ENCODE data around the gene KIAA1217.

KIAA1217 gene

DNA sequence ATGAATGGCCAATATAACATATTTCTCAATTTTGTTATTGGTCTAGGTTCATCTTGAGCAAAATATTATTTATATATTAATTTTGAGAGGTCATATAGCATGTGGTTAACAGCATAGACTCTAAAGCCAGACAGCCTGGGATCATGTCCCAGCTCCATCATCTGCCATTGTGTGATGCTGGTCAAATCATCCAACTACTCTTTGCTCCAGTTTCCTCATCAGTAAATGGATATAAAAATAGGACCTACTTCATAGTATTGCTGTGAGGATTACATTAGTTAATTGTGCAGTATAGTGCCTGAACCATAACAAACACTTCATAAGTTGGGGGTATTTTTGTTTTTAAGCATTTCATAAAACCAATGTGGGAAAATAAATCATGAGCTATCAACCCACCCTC, 199.0 kb downstream of the KIAA1217 start:
- Histone ChIP-seq H3K4me1 (ENCODE audit: control insufficient read depth in 1 of 2, insufficient read depth in 2 of 2, low read length in 2 of 2) (no peaks in the 10 kb centered on the region), H3K9ac (ENCODE audit: low read length) (no peak overlapping the region), H3K79me1 (ENCODE audit: low read length) (no peaks in the 10 kb centered on the region), H3K4me3 (ENCODE audit: low read depth, low read length) (no peak overlapping the region), H3K23ac (ENCODE audit: low read length) (no peak overlapping the region), H3K27me3 (ENCODE audit: insufficient read depth, low read length) (no peaks in the 10 kb centered on the region), H3K27ac (ENCODE audit: low read depth, low read length) (no peak overlapping the region), H3K14ac (ENCODE audit: low read length) (no peak overlapping the region), H3K4me2 (ENCODE audit: low read length) (no peak overlapping the region), H4K91ac (ENCODE audit: low read depth, low read length) (no peak overlapping the region), H2BK120ac (ENCODE audit: insufficient read depth, low read length, poor library complexity) (no peak overlapping the region), H3K79me2 (ENCODE audit: control insufficient read depth, insufficient read depth, low read length, poor library complexity) (peaks cover 3% of the 10 kb centered on the region), H4K12ac (ENCODE audit: low read depth, low read length) (no peak overlapping the region), H2BK12ac (ENCODE audit: low read length) (no peak overlapping the region), H3K18ac (ENCODE audit: low read length) (no peak overlapping the region), H3K9me3 (ENCODE audit: insufficient read depth, low read depth, low read length) (no peaks in the 10 kb centered on the region), H3K4ac (ENCODE audit: low read depth, low read length) (no peak overlapping the region), H4K8ac (ENCODE audit: low read depth, low read length) (no peak overlapping the region), H2AK5ac (ENCODE audit: low read length) (no peak overlapping the region), H2AFZ (ENCODE audit: insufficient read depth, low read length, poor library complexity) (no peak overlapping the region), H3K36me3 (ENCODE audit: control insufficient read depth in 1 of 2, insufficient read depth in 2 of 2, low read length in 2 of 2) (peaks cover 4 to 9% of the 10 kb centered on the region in 2 experiments), H2BK5ac (ENCODE audit: low read depth, low read length, poor library complexity) (no peak overlapping the region)
- no peak for DNase-seq

DNA sequence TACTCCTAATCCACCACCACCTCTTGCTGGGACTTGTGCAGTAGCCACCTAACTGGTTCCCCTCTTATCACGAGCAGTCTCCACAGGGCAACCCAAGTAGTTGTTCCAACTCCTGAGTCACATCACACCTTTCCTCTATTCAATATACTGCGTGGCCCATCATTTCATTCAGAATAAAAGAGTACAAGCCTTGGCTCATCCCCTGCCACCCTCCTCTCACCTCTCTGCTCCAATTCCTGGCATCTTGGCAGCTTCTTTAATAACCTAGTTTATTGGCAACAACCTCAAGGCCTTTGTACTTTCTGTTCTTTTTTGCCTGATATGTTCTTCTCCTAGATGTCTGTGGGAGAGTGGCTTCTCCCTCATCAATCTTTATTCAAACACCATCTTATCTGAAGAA, 199.4 kb downstream of the KIAA1217 start:
- DNase-seq: no peak
- H2BK5ac ChIP-seq (ENCODE audit: low read depth, low read length, poor library complexity): no peak overlapping the region
- no peak overlapping the region for H2BK120ac ChIP-seq (ENCODE audit: insufficient read depth, low read length, poor library complexity)
- no peak overlapping the region for H3K4me2 ChIP-seq (ENCODE audit: low read length)
- no peak overlapping the region for H3K14ac ChIP-seq (ENCODE audit: low read length)
- no peaks in the 10 kb centered on the region for H3K79me1 ChIP-seq (ENCODE audit: low read length)
- H3K36me3 ChIP-seq (ENCODE audit: control insufficient read depth in 1 of 2, insufficient read depth in 2 of 2, low read length in 2 of 2): peaks cover 4 to 9% of the 10 kb centered on the region in 2 experiments
- peak overlapping the region; percentile 9 for H2BK12ac ChIP-seq (ENCODE audit: low read length)
- WGBS (ENCODE audit: extremely low coverage, insufficient coverage, insufficient read length): no CpG with 5 or more reads among the region's 2 CpGs
- H2AFZ ChIP-seq (ENCODE audit: insufficient read depth, low read length, poor library complexity): no peak overlapping the region
- H4K12ac ChIP-seq (ENCODE audit: low read depth, low read length): no peak overlapping the region
- H4K91ac ChIP-seq (ENCODE audit: low read depth, low read length): no peak overlapping the region
- no peak overlapping the region for H3K9ac ChIP-seq (ENCODE audit: low read length)
- peaks cover 3% of the 10 kb centered on the region for H3K79me2 ChIP-seq (ENCODE audit: control insufficient read depth, insufficient read depth, low read length, poor library complexity)
- no peak overlapping the region for H3K4me3 ChIP-seq (ENCODE audit: low read depth, low read length)
- no peaks in the 10 kb centered on the region for H3K9me3 ChIP-seq (ENCODE audit: insufficient read depth, low read depth, low read length)
- H3K27me3 ChIP-seq (ENCODE audit: insufficient read depth, low read length): no peaks in the 10 kb centered on the region
- no peak overlapping the region for H4K8ac ChIP-seq (ENCODE audit: low read depth, low read length)
- H3K4me1 ChIP-seq (ENCODE audit: control insufficient read depth in 1 of 2, insufficient read depth in 2 of 2, low read length in 2 of 2): no peaks in the 10 kb centered on the region
- H3K18ac ChIP-seq (ENCODE audit: low read length): no peak overlapping the region
- H3K4ac ChIP-seq (ENCODE audit: low read depth, low read length): no peak overlapping the region
- H2AK5ac ChIP-seq (ENCODE audit: low read length): no peak overlapping the region
- H3K27ac ChIP-seq (ENCODE audit: low read depth, low read length): no peak overlapping the region
- no peak overlapping the region for H3K23ac ChIP-seq (ENCODE audit: low read length)

DNA sequence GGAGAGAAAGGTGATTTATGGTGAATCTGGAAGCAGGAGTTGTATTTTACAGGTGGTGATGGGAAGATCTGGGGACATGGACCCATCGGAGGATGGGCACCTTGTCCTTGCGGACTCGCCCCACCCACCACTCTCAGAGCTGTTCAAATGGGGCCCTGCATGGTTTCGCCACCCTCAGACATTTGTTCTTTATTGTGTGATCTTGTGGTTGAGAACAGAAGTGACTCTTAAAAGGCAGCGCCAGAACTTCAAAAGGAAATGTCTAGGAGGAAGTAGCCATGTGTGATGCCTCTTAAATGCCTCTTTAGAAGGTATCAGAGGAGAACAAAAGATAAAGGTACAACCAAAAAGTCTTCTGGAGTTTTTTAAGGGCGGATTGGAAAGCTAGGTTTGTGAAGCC, 205.7 kb downstream of the KIAA1217 start:
- no CpG with 5 or more reads among the region's 6 CpGs for WGBS (ENCODE audit: extremely low coverage, insufficient coverage, insufficient read length)
- Histone ChIP-seq H3K4ac (ENCODE audit: low read depth, low read length) (no peak overlapping the region), H3K9ac (ENCODE audit: low read length) (no peak overlapping the region), H3K36me3 (ENCODE audit: control insufficient read depth in 1 of 2, insufficient read depth in 2 of 2, low read length in 2 of 2) (peaks cover 5 to 9% of the 10 kb centered on the region in 2 experiments), H3K23ac (ENCODE audit: low read length) (no peak overlapping the region), H3K4me3 (ENCODE audit: low read depth, low read length) (no peak overlapping the region), H3K79me1 (ENCODE audit: low read length) (peaks cover 3% of the 10 kb centered on the region), H3K27me3 (ENCODE audit: insufficient read depth, low read length) (no peaks in the 10 kb centered on the region), H3K79me2 (ENCODE audit: control insufficient read depth, insufficient read depth, low read length, poor library complexity) (no peaks in the 10 kb centered on the region), H3K18ac (ENCODE audit: low read length) (no peak overlapping the region), H2AK5ac (ENCODE audit: low read length) (no peak overlapping the region), H3K4me1 (ENCODE audit: control insufficient read depth in 1 of 2, insufficient read depth in 2 of 2, low read length in 2 of 2) (peaks cover 0 to 14% of the 10 kb centered on the region in 2 experiments), H4K8ac (ENCODE audit: low read depth, low read length) (no peak overlapping the region), H3K4me2 (ENCODE audit: low read length) (no peak overlapping the region), H3K14ac (ENCODE audit: low read length) (no peak overlapping the region), H3K9me3 (ENCODE audit: insufficient read depth, low read depth, low read length) (no peaks in the 10 kb centered on the region), H2AFZ (ENCODE audit: insufficient read depth, low read length, poor library complexity) (no peak overlapping the region), H2BK12ac (ENCODE audit: low read length) (no peak overlapping the region), H2BK5ac (ENCODE audit: low read depth, low read length, poor library complexity) (no peak overlapping the region), H4K91ac (ENCODE audit: low read depth, low read length) (no peak overlapping the region), H2BK120ac (ENCODE audit: insufficient read depth, low read length, poor library complexity) (no peak overlapping the region), H3K27ac (ENCODE audit: low read depth, low read length) (no peak overlapping the region), H4K12ac (ENCODE audit: low read depth, low read length) (no peak overlapping the region)
- no peak for DNase-seq

DNA sequence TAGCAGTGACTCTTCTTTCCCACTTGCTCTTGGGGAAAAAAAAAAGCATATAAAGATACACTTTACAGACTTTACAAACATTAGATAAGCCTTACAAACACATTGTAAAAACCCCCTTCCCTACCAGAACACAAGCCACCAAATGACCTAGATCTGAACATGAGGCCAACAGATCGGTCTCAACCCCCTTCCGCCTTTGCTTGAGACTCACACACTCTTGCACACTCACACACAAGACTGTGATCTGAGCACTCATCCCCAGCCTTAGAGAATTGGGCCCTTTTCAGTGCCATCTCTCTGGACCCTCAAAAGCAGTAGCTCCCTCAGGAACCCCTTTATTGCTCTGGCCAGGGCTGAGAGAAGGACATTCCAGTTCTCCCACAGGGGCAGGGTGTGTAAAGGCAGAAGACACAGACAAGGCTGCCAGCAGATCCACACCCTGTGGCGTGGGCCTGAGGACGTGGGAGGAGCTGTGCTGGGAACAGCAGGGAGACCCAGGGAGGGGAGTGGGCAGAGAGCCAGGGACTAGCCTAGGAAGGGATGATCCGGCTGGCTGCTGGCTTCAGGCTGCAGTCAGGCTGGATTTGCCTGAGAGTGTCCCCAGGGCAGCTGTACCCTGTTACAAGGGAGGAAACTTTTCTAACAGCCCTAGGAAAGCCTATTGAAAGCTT, 206.7 kb downstream of the KIAA1217 start:
- H4K12ac ChIP-seq (ENCODE audit: low read depth, low read length): no peak overlapping the region
- no peak overlapping the region for H2BK5ac ChIP-seq (ENCODE audit: low read depth, low read length, poor library complexity)
- no CpG with 5 or more reads among the region's 5 CpGs for WGBS (ENCODE audit: extremely low coverage, insufficient coverage, insufficient read length)
- no peak overlapping the region for H2AK5ac ChIP-seq (ENCODE audit: low read length)
- H3K4me2 ChIP-seq (ENCODE audit: low read length): no peak overlapping the region
- DNase-seq: no peak
- H3K4me1 ChIP-seq (ENCODE audit: control insufficient read depth in 1 of 2, insufficient read depth in 2 of 2, low read length in 2 of 2): peaks cover 0 to 14% of the 10 kb centered on the region in 2 experiments
- no peak overlapping the region for H2BK12ac ChIP-seq (ENCODE audit: low read length)
- H3K36me3 ChIP-seq (ENCODE audit: control insufficient read depth in 1 of 2, insufficient read depth in 2 of 2, low read length in 2 of 2): peaks cover 5 to 9% of the 10 kb centered on the region in 2 experiments
- H3K27me3 ChIP-seq (ENCODE audit: insufficient read depth, low read length): no peaks in the 10 kb centered on the region
- H3K27ac ChIP-seq (ENCODE audit: low read depth, low read length): peak overlapping the region; percentile 0
- H3K79me2 ChIP-seq (ENCODE audit: control insufficient read depth, insufficient read depth, low read length, poor library complexity): no peaks in the 10 kb centered on the region
- peak overlapping the region; percentile 62 for H3K18ac ChIP-seq (ENCODE audit: low read length)
- peaks cover 3% of the 10 kb centered on the region for H3K79me1 ChIP-seq (ENCODE audit: low read length)
- no peak overlapping the region for H4K8ac ChIP-seq (ENCODE audit: low read depth, low read length)
- no peak overlapping the region for H3K9ac ChIP-seq (ENCODE audit: low read length)
- no peak overlapping the region for H2AFZ ChIP-seq (ENCODE audit: insufficient read depth, low read length, poor library complexity)
- H3K9me3 ChIP-seq (ENCODE audit: insufficient read depth, low read depth, low read length): no peaks in the 10 kb centered on the region
- H3K4ac ChIP-seq (ENCODE audit: low read depth, low read length): no peak overlapping the region
- H4K91ac ChIP-seq (ENCODE audit: low read depth, low read length): no peak overlapping the region
- H3K23ac ChIP-seq (ENCODE audit: low read length): no peak overlapping the region
- no peak overlapping the region for H3K4me3 ChIP-seq (ENCODE audit: low read depth, low read length)
- peak overlapping the region; percentile 53 for H3K14ac ChIP-seq (ENCODE audit: low read length)
- no peak overlapping the region for H2BK120ac ChIP-seq (ENCODE audit: insufficient read depth, low read length, poor library complexity)
